Tracheal epithelial cell (primary cell): ENCODE measurements around the gene GLIPR1L1. TPM values are rescaled to one million over a fixed set of nuclear protein-coding genes. Genes with fewer than 3 reads are reported as not detected.

Experiments
- total RNA-seq: library from RNA; depleted of rRNA; stranded (reverse); fragments of >200 nt; gene quantifications from 2 replicates; pipeline ENCODE4 v1.2.1, GENCODE V29; 2014

The GLIPR1L1 gene, protein sequence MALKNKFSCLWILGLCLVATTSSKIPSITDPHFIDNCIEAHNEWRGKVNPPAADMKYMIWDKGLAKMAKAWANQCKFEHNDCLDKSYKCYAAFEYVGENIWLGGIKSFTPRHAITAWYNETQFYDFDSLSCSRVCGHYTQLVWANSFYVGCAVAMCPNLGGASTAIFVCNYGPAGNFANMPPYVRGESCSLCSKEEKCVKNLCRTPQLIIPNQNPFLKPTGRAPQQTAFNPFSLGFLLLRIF
- total RNA-seq = not detected in 2 replicates

DNA sequence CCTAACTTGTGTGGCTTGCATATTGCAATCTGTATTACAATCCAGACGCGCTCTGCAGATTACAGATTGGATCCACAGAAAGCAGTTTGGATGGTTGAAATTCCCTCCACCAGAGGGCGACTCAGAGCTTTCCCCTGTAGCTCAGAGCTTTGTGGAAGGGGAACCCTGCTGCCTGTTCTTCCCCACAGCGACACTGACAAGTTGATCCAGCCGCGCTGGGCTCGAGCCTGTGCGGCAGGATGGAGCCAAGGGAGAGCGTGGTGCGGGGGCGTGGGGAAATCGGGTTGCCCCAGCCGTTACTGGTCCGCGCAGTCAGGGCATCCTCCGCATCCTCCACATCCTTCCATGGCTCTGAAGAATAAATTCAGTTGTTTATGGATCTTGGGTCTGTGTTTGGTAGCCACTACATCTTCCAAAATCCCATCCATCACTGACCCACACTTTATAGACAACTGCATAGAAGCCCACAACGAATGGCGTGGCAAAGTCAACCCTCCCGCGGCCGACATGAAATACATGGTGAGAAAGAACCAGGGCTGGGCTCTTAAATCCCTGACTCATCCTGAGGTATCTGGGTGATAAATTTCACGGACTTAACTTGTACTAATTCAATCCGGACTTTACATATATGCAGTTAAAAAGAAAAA lies at the start of gene GLIPR1L1:
Gene GLIPR1L1 (plus strand): TSS at position 287 of the 647 bp plus-strand sequence. CDS start 59 bp downstream, at position 346.

DNA sequence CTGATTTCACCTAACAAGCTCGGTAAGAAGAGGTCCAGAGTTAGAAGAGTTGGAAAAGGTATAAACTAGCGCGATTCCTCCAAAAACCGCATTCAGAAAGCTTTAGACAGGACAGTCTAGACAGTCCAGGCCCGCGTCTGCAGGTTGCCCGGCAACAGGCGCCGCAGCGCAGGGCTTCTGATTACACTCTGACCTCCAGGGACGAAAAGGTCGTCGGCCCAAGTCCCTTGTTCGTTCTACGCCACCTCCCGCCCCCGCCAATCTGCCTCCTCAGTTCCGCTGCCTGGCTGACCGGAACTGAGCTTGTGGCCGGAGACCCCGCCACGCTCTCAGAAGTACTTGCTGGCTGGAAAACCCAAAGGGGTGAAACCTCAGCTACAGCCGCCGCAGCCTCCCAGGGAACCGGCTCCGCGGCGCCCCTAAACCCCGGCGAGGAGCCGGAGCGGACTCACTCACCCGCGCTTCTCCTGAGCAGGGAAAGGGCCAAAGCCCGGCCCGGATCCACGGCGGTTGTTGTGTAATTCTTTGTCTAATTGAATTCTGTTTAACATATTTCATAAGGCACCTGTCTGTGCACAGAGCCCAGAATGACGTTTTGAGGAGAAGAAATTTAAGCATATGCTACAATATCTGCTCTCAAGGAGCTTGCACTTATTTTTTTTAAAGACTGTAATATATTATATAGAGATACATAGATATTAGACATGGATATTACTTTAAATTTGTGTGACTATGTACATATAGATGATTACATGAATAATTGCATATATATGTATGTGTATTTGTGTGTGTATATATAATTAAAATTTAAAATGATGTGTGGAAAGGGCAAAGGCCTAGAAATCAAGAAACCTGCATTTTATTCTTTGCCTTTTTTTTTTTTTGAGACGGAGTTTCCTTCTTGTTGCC lies 4.3 kb upstream of the GLIPR1L1 start, which contains the start of gene CAPS2:
Gene CAPS2 (minus strand): TSS at position 407 of the 909 bp plus-strand sequence. CDS start 3,826 bp downstream, outside the sequence.

DNA sequence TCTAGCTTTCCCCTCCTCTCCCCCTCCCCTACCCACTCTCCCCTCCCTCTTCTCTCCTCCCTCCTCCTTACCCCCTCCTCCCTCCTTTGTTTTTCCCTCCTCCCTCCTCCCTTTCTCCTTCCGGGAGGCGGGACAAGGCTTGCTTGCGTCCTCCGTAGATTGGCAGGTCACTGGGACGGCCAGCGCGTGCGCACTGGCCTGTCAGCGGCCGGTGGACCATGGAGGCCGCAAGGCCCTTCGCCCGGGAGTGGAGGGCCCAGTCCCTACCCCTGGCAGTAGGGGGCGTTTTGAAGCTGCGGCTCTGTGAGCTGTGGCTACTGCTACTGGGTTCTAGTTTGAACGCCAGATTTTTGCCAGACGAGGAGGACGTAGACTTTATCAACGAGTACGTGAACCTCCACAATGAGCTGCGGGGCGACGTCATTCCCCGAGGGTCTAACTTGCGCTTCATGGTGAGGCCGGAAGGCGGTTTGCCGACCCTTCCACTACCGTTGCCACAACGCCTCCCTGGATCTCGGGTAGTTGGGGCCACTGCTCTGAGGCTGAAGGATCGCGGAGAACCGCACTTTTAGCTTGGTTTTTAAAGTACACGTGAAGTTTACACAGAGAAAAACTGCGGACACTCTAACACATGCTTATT lies 56.5 kb downstream of the GLIPR1L1 start, which contains the start of gene GLIPR1L2:
Gene GLIPR1L2 (plus strand): TSS at position 191 of the 640 bp plus-strand sequence. CDS start 28 bp downstream, at position 219.

Other genes starting within 250 kb of the GLIPR1L1 start
- gene KCNC2, start 124.8 kb upstream of the GLIPR1L1 start, total RNA-seq = not detected in 2 replicates
- 0.96 and 1.3 TPM in 2 replicates for gene CAPS2, start 4.3 kb upstream of the GLIPR1L1 start, total RNA-seq
- 0.48 and 0.85 TPM in 2 replicates for gene GLIPR1L2, start 56.4 kb downstream of the GLIPR1L1 start, total RNA-seq
- 6.6 and 34.5 TPM in 2 replicates for gene GLIPR1, start 146.1 kb downstream of the GLIPR1L1 start, total RNA-seq
- gene KRR1, start 176.9 kb downstream of the GLIPR1L1 start, total RNA-seq = 26.9 and 39.8 TPM in 2 replicates